Measurements from ENCODE around the gene DOHH.

DNA sequence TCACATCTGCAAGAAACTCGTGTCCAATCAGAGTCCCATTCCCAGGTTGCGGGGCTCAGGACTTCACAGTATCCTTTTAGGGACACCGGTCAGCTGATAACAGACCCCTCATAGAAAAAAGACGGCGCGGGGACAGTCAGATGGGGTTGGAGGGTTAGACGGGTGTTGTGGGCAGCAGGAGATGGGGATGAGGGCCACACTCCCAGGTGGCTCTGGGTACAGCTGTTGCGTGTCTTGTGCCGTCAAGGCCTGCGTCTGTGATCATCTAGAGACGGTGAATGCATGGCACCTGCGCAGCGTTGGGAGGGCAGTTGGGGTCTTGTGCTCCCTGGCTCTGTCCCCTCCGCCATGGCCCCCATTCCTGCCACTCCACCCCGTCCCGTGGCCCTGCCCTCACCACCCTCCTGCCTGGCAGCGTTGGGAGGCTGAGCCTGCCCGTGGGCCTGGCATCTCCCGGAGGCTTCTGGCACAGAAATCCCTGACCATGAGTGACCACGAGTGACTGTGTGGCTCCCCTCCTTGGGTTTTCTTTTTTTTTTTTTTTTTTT, 24.5 kb upstream of the DOHH start:
- TF ChIP-seq, protein P1, sequence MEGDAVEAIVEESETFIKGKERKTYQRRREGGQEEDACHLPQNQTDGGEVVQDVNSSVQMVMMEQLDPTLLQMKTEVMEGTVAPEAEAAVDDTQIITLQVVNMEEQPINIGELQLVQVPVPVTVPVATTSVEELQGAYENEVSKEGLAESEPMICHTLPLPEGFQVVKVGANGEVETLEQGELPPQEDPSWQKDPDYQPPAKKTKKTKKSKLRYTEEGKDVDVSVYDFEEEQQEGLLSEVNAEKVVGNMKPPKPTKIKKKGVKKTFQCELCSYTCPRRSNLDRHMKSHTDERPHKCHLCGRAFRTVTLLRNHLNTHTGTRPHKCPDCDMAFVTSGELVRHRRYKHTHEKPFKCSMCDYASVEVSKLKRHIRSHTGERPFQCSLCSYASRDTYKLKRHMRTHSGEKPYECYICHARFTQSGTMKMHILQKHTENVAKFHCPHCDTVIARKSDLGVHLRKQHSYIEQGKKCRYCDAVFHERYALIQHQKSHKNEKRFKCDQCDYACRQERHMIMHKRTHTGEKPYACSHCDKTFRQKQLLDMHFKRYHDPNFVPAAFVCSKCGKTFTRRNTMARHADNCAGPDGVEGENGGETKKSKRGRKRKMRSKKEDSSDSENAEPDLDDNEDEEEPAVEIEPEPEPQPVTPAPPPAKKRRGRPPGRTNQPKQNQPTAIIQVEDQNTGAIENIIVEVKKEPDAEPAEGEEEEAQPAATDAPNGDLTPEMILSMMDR (IDR thresholded peaks at IDR 0.05 in 8 of 11, conservative IDR thresholded peaks at IDR 0.05 in 3 of 11): no peak
- TF ChIP-seq POLR2A (IDR thresholded peaks at IDR 0.05): no peak
